8988T (cell line): ENCODE measurements around the gene NRDC.

ENCODE experiments used
- DNase-seq: peaks from one replicate; pipeline ENCODE4 v3.0.0; 2011

The NRDC gene

DNA sequence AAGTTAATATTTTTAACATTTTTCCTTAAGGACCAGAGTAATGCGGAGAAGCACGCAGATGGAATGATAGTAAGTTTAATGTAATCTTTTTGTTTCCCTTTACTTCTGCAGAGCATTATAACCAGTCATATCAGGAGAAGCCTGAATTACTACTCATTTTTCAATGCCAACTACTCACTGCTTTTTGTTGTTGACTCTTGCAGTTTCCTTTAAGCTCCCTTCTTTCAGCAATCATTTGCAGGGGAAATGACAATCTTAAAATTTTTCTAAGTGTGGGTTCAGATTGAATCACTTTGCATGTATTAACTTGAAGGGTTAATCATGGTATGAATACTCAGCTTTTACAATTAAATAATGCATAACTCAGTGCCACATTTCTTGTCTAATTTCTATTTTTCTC lies 122.2 kb downstream of the NRDC start:
- no peak for DNase-seq

DNA sequence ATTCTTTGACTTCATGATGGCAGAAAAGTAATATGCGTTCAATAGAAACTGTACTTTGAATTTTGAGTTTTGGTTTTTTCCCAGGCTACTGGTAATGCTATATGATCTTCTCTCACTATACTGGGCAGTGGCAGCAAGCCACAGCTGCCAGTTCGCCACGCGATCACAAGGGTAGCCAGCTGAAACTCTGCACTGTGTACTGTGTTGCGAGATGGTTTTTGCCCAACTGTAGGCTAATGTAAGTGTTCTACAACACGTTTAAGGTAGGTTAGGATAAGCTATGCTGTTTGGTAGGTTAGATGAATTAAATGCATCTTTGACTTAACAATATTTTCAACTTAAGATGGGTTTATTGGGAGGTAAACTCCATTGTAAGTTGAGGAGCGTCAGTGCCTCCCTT lies 123.1 kb downstream of the NRDC start:
- DNase-seq, result no peak

DNA sequence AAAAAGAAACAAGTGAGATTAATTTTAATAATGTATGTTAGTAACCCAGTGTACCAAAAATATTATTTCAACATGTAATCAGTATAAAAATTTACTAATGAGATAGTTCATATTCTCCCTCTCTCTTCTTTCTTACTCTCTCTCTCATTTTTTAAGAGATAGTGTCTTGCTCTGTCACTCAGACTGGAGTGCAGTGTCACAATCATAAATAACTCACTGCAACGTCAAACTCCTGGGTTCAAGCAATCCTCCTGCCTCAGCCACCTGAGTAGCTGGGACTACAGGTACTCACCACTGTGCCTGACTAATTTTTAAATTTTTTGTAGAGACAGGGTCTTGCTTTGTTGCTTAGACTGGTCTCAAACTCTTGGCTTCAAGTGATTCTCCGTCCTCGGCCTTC lies 123.9 kb downstream of the NRDC start:
- DNase-seq, result no peak

DNA sequence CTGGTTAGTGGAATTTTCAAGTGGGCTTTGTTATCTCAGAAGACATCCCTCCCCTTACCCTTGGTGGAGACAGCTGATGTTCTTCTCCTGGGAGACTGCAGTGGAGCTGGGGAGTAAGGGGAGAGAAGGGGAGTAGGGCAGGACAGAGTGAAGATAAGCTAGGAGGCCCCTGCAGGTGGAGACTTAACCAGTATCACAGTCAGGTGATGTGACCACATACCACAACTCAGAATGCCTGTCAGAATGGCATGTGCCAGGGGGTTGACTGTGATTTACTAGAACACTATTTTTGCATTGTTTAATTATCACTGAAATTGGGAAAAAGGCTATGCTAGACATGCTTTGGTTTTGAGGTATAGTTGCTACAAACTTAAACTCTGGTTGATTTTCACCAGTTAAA lies 124.6 kb downstream of the NRDC start:
- no peak for DNase-seq

DNA sequence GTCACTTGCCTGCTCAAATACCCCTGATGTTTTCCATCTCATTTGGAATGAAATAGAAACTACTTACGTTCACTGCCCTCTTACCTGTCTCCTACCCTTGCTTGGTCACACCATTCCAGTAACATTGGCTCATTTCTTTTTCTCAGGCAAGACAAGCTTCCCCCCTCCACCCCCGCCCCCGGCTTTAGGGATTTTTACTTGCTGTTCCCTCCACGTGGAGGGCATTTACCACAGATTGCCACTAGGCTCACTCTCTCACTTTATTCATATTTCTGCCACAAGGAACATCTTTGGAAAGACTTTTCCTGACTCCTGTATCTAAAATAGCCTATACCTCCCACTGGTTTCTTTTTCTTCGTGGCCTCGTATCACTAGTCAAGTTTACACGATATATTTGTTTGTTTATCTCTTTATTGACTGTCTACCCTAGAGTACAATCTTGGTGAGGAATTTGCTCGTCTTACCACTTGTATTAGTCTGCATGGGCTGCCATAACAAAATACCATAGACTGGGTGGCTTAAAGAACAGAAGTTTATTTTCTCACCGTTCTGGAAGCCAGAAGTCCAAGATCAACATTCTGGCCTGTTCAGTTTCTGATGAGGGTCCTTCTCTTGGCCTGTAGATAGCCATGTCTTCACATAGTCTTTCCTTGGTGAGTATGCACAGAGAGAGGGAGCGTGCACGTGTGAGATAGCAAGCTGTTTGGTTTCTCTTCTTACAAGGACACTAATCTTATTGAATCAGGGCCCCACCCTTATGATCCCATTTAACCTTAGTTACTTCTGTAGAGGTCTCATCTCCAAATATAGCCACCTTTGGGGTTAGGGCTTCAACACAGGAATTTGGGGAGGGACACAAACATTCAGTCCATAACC lies 126.2 kb downstream of the NRDC start:
- DNase-seq, result no peak

DNA sequence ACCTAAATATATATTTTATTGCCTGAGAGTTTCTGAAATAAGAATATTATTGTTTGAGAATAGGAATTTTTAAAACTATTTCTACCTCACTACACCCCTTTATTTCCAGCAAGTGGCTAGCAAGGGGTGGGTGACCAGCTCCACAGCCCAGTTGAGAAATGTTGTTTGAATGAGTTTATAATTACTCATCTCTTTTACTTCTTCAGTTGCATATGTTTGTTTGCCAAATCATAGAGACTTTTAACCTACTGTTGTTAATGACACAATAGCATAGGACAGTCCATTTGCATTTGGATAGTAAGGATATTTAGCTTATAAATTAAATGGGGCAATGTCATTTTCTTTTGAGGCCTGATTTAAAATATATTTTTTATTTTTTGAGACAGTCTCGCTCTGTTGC lies 127.8 kb downstream of the NRDC start:
- no peak for DNase-seq

DNA sequence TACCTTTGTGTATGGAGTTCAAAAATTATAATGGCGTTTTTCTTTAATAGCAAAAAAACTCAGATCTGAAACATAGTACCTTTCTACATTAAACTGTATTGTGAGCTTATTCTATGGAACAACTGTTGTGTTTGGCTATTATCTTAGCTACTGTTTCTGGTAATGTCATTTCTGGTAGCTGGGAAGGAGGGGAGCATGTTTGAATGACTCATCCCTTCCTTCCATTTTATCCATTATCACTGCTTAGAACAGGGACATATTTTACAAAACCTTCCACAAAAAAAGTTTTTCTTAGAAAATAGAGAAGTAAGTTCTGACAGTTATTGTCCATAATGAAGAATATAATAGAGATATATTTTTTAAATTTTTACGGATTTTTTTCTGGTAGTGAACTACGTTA lies 128.3 kb downstream of the NRDC start:
- no peak for DNase-seq

DNA sequence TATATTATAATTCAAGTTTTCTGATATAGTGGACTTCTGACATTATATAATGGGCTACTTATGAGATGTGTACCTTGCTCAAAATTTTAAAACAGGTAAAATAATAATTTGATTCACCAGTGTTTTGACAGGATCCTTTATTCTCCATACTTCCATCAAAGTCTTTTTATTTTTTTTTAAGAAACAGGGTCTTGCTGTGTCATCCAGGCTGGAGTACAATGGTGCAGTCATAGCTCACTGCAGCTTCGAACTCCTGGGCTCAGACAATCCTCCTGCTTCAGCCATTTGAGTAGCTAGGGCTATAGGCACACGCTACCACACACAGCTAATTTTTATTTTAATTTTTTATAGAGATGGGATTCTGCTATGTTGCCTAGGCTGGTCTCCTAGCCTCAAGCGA lies 129.4 kb downstream of the NRDC start:
- DNase-seq, result no peak

DNA sequence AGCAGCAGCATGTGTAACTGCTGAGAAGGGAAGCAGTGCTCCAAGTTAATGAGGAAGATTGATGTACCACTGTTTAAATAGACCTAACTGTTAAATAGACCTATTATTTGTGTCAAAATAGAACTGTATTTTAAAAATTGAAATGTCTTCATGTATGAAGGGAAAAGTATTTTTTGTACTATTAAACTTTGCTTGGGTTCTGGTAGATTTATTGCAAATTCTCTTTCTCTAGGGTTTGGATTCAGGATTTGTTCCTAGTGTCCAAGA lies 133.3 kb downstream of the NRDC start:
- no peak for DNase-seq

DNA sequence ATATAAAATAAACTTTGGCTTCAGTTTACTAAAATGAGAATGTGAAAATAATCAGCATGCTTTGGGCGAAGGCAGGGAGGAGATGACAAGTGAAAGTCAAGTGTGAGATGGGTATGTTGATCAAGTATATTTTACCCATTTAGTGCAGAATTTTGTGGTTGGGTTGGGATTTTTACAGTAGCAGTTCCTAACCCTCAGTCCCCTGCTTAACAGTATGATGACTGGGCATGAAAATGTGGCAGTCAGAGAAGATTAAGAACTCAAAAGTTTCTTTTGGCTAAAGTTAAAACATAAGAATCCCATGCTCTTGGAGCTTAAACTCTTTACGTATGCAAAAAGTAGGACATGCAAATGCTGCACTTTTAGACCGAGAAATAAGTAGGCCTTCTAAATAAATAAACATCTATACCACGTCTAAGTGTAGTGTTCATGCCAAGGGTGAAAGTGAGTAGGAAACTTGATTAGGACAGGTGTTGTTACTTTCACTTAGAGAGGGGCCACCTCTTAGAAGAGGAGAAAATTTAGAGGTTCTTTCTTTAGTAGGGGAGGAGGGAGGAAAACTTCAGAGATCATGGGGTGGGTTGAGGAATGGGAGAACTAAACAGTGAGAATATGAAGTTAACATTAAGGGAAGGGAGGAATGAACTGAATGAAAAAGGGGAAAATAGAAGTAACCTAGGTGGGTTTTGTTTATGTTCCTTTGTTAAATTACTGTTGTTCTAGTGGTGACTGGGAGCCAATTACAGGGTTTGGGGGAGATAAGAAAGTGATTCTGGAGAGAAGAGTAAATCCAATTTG lies 133.8 kb downstream of the NRDC start:
- no peak for DNase-seq

DNA sequence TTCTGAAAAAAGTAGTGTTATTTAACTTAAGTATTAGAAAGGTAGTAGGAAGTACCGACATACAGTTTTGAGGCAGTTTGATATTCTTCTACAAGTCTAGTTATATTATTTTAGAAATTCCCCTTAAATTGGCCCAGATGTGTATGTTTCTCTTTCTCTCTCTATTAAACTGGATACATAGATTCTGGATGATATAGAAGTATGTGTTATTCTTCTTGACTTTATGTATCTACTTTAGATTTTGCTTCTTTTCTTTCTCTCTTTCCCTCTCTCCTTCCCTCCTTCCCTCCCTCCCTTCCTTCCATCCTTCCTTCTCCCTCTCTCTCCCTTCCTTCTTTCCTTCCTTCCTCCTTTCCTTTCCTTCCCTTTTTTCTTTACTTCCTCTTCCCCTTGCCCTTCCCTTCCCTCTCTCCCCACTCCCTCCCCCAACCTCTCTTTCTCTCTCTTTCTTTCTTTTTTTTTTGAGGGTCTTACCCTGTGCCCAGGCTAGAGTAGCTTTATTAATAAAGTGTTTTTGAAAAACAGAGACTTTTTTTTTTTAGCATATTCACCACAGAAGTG lies 137.3 kb downstream of the NRDC start:
- no peak for DNase-seq

DNA sequence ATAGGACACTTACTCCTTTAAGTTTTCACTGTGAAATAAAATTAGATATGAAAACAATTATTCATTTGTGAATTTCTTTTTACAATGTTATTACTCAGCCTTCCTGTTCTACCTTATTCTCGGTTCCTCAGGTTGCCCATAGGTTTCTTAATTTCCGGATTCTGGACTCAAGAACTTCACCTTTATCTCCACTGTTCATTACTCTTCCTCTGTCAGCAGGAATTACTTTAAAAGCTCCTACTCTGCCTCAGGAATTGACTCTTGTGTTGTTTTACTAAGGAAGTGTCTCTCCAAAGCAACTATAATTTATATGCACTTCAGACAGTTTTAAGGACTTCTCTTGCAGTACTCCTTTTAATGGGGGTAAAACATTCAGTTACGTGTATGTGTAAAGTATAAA lies 137.9 kb downstream of the NRDC start:
- no peak for DNase-seq
